ENCODE measurements around the gene TTK.
"Not testable (repeated sequence)": the region's sequence is repeated elsewhere in the genome, so short reads cannot be mapped to it uniquely, and the experiment has no call there.

The TTK gene

DNA sequence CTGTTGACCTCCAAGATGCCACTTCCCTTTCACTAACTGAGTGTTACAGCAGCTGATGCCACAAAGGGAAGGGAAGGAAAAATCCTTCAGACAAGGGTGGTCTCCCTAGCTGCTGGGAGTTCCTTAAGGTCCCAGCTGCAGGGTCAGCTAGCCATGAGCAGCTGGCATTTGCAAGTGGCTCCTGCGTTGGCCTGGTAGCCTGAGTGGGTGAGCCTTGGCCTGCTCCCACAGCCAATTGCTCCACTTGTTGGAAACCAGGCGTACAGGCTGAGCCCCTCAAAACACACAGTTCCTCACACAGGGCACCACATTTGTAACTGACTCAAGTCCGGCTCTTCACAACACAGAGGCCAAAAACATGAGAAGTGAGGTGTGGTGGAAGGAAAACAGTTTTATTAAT is 16.7 kb downstream of the TTK start:
- TF ChIP-seq, protein P1, sequence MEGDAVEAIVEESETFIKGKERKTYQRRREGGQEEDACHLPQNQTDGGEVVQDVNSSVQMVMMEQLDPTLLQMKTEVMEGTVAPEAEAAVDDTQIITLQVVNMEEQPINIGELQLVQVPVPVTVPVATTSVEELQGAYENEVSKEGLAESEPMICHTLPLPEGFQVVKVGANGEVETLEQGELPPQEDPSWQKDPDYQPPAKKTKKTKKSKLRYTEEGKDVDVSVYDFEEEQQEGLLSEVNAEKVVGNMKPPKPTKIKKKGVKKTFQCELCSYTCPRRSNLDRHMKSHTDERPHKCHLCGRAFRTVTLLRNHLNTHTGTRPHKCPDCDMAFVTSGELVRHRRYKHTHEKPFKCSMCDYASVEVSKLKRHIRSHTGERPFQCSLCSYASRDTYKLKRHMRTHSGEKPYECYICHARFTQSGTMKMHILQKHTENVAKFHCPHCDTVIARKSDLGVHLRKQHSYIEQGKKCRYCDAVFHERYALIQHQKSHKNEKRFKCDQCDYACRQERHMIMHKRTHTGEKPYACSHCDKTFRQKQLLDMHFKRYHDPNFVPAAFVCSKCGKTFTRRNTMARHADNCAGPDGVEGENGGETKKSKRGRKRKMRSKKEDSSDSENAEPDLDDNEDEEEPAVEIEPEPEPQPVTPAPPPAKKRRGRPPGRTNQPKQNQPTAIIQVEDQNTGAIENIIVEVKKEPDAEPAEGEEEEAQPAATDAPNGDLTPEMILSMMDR (IDR thresholded peaks at IDR 0.05; ENCODE audit: low read depth, low read length), result no peak
- no peak overlapping the region for H3K4me3 ChIP-seq (ENCODE audit: low read depth, low read length)

DNA sequence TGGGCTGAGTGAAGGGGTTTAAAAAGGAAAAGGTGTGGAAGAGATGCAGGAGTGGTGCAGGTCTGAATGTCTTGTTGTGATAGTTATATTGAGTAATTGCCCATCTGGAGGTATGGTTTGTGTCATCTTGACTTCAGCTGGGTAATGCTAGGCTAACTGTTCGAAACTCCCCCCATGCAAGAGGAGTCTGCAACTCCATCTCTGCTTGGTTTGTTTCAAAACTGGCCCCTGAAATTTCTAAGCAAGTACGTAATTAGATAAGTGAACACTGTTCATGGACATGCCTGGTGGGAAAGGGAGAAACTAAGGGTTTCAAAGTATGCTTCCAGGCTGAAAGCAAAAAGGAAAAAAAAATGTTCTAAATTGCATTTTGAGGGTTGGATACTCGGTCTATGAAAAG is 17.1 kb downstream of the TTK start:
- TF ChIP-seq, protein P1 (IDR thresholded peaks at IDR 0.05; ENCODE audit: low read depth, low read length), result no peak
- H3K4me3 ChIP-seq (ENCODE audit: low read depth, low read length), result no peak overlapping the region

DNA sequence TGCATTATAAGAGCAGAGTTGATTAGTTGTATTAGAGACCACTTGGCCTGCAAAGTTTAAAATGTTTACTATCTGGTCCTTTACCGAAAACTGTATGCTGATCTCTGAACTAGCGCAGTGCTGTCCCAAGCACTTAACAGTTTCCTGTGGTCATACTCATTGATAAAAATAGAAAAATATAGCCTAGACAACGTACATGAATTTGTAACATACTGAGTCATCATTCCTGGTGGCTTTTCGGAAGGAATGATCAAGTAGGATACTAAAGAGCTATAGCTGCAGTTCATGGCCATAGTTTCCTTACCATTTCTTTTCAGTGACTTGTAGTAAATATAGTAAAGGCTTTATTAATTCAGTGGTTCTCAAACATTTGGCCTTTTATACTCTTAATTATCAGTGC is 18.4 kb downstream of the TTK start:
- TF ChIP-seq, protein P1 (IDR thresholded peaks at IDR 0.05; ENCODE audit: low read depth, low read length), result no peak
- H3K4me3 ChIP-seq (ENCODE audit: low read depth, low read length), result no peak overlapping the region

DNA sequence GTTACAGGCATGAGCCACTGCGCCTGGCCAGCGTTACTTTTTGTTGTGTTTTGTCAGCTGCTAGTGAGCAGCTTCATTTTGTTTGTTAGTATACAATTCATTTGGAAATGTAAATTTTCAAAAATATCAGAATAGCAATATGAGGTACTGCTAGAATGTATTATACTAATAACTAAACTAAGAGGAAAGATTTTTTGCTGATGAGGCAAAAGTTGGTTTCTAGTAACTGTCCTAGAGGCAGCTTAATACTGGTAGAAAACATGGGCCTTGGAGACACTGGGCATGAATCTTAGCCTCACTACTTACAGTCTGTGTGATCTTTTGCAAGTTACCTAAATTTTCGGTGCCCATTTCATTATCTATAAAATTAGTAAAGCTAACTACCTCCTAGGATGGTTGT is 24.1 kb downstream of the TTK start:
- TF ChIP-seq, protein P1 (IDR thresholded peaks at IDR 0.05; ENCODE audit: low read depth, low read length), result no peak
- no peak overlapping the region for H3K4me3 ChIP-seq (ENCODE audit: low read depth, low read length)

DNA sequence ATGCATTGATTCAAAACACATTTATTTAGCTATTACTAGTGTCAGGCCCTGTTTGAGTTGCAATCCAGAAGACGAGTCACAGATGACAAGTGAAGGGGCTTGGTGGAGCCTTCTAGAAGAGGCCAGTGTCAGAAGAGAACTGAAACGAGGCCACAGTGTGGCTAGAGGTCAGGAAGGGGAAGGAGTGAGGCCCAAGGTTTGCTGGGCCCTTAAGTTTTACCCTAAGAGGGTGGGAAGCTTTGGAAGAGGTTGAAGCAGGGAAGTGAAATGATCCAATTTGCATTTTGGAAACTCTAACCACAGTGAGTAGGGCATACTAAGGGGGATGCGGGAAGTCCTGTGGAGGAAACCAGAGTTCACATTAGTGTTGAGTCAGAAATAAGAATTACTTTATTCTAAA is 25.0 kb downstream of the TTK start:
- TF ChIP-seq, protein P1 (IDR thresholded peaks at IDR 0.05; ENCODE audit: low read depth, low read length), result no peak
- no peak overlapping the region for H3K4me3 ChIP-seq (ENCODE audit: low read depth, low read length)

DNA sequence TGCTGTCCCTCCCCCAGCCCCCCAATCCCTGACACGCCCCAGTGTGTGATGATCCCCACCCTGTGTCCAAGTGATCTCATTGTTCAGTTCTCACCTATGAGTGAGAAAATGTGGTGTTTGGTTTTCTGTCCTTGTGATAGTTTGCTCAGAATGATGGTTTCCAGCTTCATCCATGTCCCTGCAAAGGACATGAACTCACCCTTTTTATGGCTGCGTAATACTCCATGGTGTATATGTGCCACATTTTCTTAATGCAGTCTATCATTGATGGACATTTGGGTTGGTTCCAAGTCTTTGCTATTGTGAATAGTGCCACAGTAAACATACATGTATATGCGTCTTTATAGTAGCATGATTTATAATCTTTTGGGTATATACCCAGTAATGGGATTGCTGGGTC is 43.8 kb downstream of the TTK start:
- H3K4me3 ChIP-seq (ENCODE audit: low read depth, low read length), result not testable (repeated sequence)

DNA sequence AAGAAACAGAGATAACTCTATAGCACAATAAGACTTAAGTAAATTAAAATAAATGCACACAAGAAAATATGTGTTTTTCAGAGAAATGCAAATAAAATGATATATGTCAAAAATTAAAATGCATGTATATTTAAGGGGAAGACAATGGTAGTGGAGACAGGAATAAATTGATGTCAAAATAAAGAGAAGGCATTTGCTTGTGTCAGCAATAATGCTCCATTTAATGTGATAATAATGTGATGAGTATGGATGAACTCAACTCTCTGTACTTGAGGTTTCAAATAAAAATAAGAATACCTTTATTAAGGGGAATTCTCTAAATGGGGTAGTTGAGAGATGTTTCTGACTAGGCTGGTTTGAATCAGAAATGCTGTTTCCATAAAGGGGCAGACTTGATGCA is 56.3 kb downstream of the TTK start:
- H3K4me3 ChIP-seq (ENCODE audit: low read depth, low read length), result no peak overlapping the region
- TF ChIP-seq, protein P1 (IDR thresholded peaks at IDR 0.05; ENCODE audit: low read depth, low read length), result no peak

DNA sequence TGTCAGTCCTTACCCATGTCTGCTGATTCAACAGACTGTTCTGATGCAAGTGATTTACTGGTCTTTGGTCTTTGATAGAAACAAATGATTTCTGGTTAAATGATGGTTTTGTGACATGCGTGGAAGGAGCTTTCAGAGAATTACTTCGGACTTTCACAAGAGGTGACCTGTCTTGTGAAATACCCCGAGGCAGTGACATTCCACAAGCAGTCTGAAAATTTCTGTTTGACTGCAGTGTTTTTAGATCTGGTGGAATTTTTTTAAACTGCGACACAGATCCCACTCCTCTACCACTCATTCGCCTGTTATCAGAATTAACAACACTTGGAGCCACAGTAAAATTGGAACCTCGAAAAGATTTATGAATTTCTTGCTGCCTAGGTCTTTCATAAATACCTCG is 63.7 kb downstream of the TTK start:
- H3K4me3 ChIP-seq (ENCODE audit: low read depth, low read length), result not testable (repeated sequence)

DNA sequence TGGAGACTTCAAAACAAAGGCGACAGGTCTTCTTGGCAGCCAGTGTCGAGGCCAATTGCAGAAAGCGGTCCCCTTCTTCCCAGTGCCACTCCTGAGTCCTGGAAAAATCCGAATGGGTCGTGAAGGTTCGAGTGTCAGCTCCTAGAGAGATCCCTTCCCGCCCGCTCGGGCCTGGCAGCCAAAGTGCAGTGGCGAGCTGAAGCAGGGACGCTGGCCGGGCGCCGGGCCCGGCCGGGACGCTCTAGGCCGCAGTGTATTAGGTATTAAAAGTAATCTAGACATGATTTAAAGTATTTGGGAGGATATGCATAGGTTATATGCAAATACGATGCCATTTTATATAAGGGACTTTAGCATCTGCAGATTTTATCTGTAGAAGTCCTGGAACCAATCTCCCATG is 66.0 kb downstream of the TTK start:
- not testable (repeated sequence) for H3K4me3 ChIP-seq (ENCODE audit: low read depth, low read length)

Measured in WI38 (cell line).